Activated T-cell treated with anti-CD3 and anti-CD28 coated beads, Interleukin-2, amount 50 U/mL, for 1 hour (primary cell): ENCODE data around the gene KIF1A.

Experiments
- DNase-seq: peaks from one replicate; pipeline ENCODE4 v3.0.0-alpha.2; 2020

KIF1A gene

GRCh38 chr2:240819858-240820606 lies at the start of gene KIF1A:
KIF1A (minus strand) TSS chr2:240820219; CDS start chr2:240797752, 22,467 bp downstream.
- DNase-seq = no peak

GRCh38 chr2:240869109-240869955 lies 49.3 kb upstream of the KIF1A start:
- peak; percentile 2 for DNase-seq

- DNase-seq = peak; percentile 11
Measured at GRCh38 chr2:240868286-240869108, 48.5 kb upstream of the KIF1A start, which contains the start of gene AGXT. AGXT (plus strand) TSS chr2:240868824; CDS start chr2:240868866, 42 bp downstream.

- DNase-seq = no peak
Measured at GRCh38 chr2:240865391-240865790, 45.4 kb upstream of the KIF1A start.

- DNase-seq = no peak
Measured at GRCh38 chr2:240864475-240864874, 44.5 kb upstream of the KIF1A start.

GRCh38 chr2:240861547-240861946 lies 41.5 kb upstream of the KIF1A start:
- no peak for DNase-seq

- DNase-seq = no peak
Measured at GRCh38 chr2:240858871-240859270, 38.9 kb upstream of the KIF1A start.

- DNase-seq = no peak
Measured at GRCh38 chr2:240858321-240858720, 38.3 kb upstream of the KIF1A start.

- DNase-seq = no peak
Measured at GRCh38 chr2:240857039-240858008, 37.3 kb upstream of the KIF1A start.

- DNase-seq = peak; percentile 5
Measured at GRCh38 chr2:240856151-240856980, 36.3 kb upstream of the KIF1A start.

- peak; percentile 14 for DNase-seq
Measured at GRCh38 chr2:240855670-240856069, 35.7 kb upstream of the KIF1A start.

- peak; percentile 5 for DNase-seq
Measured at GRCh38 chr2:240852671-240853314, 32.8 kb upstream of the KIF1A start.

GRCh38 chr2:240851078-240851991 lies 31.3 kb upstream of the KIF1A start:
- peak; percentile 87 for DNase-seq

- no peak for DNase-seq
Measured at GRCh38 chr2:240850756-240851077, 30.7 kb upstream of the KIF1A start.

- DNase-seq = no peak
Measured at GRCh38 chr2:240850026-240850425, 30.0 kb upstream of the KIF1A start.

- no peak for DNase-seq
Measured at GRCh38 chr2:240848900-240849680, 29.1 kb upstream of the KIF1A start.

GRCh38 chr2:240847817-240848216 lies 27.8 kb upstream of the KIF1A start:
- no peak for DNase-seq

GRCh38 chr2:240846873-240847595 lies 27.0 kb upstream of the KIF1A start:
- DNase-seq = no peak
